K562 (cell line): ENCODE data around the gene MRRF. TPM values are rescaled to one million over a fixed set of nuclear protein-coding genes. Genes with fewer than 3 reads are reported as not detected.
A peak's percentile ranks its signal among the peaks of the same experiment; 100 is the strongest.

Experiments used
- CAMTA2 ChIP-seq: fragments of 250-450 bp; sonication (Bioruptor Pico); conservative IDR thresholded peaks from 2 replicates; pipeline ENCODE4 v1.5.1; 2022
- GATAD2A ChIP-seq: fragments of 450-650 bp; IDR thresholded peaks from 2 replicates; pipeline ENCODE4 v1.6.1; 2017
- NR4A1 ChIP-seq, 2 experiments: fragments of 250-450 bp in 1 of 2; fragments of 450-650 bp in 1 of 2; sonication (Bioruptor Pico) in 1 of 2; IDR thresholded peaks; 2 replicates each; pipeline versions ENCODE4 v1.4.0 to v1.6.1; 2016 to 2020; ENCODE audit warnings: mild to moderate bottlenecking in 2 of 2, missing compliant biosample characterization in 1 of 2, missing genetic modification characterization in 1 of 2, moderate library complexity in 1 of 2
- RBM39 ChIP-seq: fragments of 200-400 bp; formaldehyde crosslinking; optimal IDR thresholded peaks from 2 replicates; pipeline ENCODE3; 2018; ENCODE audit warnings: low read depth, low read length
- SP1 ChIP-seq: sonication (generic); formaldehyde crosslinking; IDR thresholded peaks from 2 replicates; pipeline ENCODE4 v1.8.1; 2022; ENCODE audit warnings: mild to moderate bottlenecking, missing genetic modification reagents
- SREBF2 ChIP-seq: sonication (generic); formaldehyde crosslinking; IDR thresholded peaks from 2 replicates; pipeline ENCODE4 v1.4.0; 2020; ENCODE audit warnings: mild to moderate bottlenecking, missing genetic modification reagents
- THRAP3 ChIP-seq: fragments of 450-650 bp; IDR thresholded peaks from 2 replicates; pipeline ENCODE4 v1.6.1; 2016; ENCODE audit warnings: mild to moderate bottlenecking, inconsistent platforms, borderline replicate concordance
- polyA plus RNA-seq, 8 experiments: library from polyadenylated mRNA; depleted of rRNA in 4 of 8; stranded (reverse) in 5 of 8; unstranded in 3 of 8; fragments of >200 nt; fragmentation: Nextera tagmentation in 2 of 8; fragmentation: Illumina TruSeq in 1 of 8; extraction: Ambion mirVana in 2 of 8; extraction: Trizol in 1 of 8; gene quantifications; 2 replicates each; pipeline versions ENCODE4 v1.2.1 to v1.2.3, GENCODE V29; 2011 to 2014; ENCODE audit warnings: inconsistent platforms in 1 of 8, missing spikeins in 1 of 8
- total RNA-seq, 7 experiments: library from RNA; depleted of rRNA in 6 of 7; stranded (reverse); fragments of >200 nt in 6 of 7; fragmentation: Illumina TruSeq in 2 of 7; extraction: Trizol in 2 of 7; gene quantifications; 2 replicates each; pipeline versions ENCODE4 v1.2.1 to v1.2.3, GENCODE V29; 2011 to 2021; ENCODE audit warnings: low replicate concordance in 1 of 7
- TF ChIP-seq, protein P1 (sequence below): fragments of 250-450 bp; sonication (Bioruptor Pico); IDR thresholded peaks from 2 replicates; pipeline ENCODE4 v1.5.0; 2021; ENCODE audit warnings: mild to moderate bottlenecking, borderline replicate concordance
- TF ChIP-seq, protein P2 (sequence below): fragments of 450-650 bp; IDR thresholded peaks from 2 replicates; pipeline ENCODE4 v1.6.1; 2016; ENCODE audit warnings: mild to moderate bottlenecking, moderate library complexity
- TF ChIP-seq, protein P3 (sequence below): sonication (generic); formaldehyde crosslinking; IDR thresholded peaks from 2 replicates; pipeline ENCODE4 v1.8.0; 2022; ENCODE audit warnings: missing genetic modification reagents, mild to moderate bottlenecking, borderline replicate concordance
- TF ChIP-seq, protein P4 (sequence below): sonication (generic); formaldehyde crosslinking; IDR thresholded peaks from 2 replicates; pipeline ENCODE4 v1.8.0; 2023; ENCODE audit warnings: mild to moderate bottlenecking, missing genetic modification reagents

Gene MRRF
- total and polyA plus RNA-seq, 9 of the 15 experiments (the other 6 are each of a cell fraction or from before 2014, with no cell fraction given): 55.0 to 105 (median 81.2) TPM

DNA sequence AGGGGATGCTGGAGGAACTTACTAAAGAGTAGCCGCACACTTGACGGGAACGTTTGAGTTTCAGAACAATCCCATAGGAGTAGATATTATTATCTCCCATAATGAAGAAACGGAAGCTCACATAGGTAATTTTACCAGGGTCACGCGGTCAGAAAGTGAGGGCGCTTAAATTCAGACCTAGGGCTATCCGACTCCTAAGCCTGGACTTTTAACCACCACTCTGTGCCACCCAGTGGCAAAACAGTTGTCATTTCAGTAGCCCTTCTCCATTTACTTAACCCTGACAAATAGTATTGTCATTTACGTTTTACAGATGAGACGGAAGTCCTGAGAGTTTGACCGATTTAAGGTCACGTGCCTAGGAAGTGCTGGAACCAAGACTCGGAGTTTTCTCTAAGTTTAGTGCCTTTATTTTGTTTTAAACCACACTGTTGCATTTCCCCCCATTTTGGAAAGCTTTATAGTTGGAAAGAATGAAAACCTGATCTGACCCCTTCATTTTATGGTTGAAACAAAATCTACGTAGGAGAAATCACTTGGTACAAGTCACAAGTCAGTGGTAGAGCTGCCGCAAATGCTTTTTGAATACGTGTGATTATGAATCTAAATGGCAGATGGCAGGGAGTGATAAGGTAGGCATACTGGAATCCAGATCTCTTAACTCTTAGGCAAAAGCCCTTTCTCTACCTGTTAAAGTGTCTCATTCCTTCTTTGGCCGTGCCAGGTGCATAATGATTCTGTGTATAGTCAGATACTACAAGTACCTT, 650 bp downstream of the MRRF start (continued):
- TF ChIP-seq, protein P1, sequence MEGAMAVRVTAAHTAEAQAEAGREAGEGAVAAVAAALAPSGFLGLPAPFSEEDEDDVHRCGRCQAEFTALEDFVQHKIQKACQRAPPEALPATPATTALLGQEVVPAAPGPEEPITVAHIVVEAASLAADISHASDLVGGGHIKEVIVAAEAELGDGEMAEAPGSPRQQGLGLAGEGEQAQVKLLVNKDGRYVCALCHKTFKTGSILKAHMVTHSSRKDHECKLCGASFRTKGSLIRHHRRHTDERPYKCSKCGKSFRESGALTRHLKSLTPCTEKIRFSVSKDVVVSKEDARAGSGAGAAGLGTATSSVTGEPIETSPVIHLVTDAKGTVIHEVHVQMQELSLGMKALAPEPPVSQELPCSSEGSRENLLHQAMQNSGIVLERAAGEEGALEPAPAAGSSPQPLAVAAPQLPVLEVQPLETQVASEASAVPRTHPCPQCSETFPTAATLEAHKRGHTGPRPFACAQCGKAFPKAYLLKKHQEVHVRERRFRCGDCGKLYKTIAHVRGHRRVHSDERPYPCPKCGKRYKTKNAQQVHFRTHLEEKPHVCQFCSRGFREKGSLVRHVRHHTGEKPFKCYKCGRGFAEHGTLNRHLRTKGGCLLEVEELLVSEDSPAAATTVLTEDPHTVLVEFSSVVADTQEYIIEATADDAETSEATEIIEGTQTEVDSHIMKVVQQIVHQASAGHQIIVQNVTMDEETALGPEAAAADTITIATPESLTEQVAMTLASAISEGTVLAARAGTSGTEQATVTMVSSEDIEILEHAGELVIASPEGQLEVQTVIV (CRISPR knock-in tag): no peak
- no peak for TF ChIP-seq NR4A1 (CRISPR knock-in tag; IDR thresholded peaks at IDR 0.05)
- no peak for TF ChIP-seq NR4A1 (tag; IDR thresholded peaks at IDR 0.05)
- no peak for TF ChIP-seq CAMTA2 (CRISPR knock-in tag)
- TF ChIP-seq, protein P2, sequence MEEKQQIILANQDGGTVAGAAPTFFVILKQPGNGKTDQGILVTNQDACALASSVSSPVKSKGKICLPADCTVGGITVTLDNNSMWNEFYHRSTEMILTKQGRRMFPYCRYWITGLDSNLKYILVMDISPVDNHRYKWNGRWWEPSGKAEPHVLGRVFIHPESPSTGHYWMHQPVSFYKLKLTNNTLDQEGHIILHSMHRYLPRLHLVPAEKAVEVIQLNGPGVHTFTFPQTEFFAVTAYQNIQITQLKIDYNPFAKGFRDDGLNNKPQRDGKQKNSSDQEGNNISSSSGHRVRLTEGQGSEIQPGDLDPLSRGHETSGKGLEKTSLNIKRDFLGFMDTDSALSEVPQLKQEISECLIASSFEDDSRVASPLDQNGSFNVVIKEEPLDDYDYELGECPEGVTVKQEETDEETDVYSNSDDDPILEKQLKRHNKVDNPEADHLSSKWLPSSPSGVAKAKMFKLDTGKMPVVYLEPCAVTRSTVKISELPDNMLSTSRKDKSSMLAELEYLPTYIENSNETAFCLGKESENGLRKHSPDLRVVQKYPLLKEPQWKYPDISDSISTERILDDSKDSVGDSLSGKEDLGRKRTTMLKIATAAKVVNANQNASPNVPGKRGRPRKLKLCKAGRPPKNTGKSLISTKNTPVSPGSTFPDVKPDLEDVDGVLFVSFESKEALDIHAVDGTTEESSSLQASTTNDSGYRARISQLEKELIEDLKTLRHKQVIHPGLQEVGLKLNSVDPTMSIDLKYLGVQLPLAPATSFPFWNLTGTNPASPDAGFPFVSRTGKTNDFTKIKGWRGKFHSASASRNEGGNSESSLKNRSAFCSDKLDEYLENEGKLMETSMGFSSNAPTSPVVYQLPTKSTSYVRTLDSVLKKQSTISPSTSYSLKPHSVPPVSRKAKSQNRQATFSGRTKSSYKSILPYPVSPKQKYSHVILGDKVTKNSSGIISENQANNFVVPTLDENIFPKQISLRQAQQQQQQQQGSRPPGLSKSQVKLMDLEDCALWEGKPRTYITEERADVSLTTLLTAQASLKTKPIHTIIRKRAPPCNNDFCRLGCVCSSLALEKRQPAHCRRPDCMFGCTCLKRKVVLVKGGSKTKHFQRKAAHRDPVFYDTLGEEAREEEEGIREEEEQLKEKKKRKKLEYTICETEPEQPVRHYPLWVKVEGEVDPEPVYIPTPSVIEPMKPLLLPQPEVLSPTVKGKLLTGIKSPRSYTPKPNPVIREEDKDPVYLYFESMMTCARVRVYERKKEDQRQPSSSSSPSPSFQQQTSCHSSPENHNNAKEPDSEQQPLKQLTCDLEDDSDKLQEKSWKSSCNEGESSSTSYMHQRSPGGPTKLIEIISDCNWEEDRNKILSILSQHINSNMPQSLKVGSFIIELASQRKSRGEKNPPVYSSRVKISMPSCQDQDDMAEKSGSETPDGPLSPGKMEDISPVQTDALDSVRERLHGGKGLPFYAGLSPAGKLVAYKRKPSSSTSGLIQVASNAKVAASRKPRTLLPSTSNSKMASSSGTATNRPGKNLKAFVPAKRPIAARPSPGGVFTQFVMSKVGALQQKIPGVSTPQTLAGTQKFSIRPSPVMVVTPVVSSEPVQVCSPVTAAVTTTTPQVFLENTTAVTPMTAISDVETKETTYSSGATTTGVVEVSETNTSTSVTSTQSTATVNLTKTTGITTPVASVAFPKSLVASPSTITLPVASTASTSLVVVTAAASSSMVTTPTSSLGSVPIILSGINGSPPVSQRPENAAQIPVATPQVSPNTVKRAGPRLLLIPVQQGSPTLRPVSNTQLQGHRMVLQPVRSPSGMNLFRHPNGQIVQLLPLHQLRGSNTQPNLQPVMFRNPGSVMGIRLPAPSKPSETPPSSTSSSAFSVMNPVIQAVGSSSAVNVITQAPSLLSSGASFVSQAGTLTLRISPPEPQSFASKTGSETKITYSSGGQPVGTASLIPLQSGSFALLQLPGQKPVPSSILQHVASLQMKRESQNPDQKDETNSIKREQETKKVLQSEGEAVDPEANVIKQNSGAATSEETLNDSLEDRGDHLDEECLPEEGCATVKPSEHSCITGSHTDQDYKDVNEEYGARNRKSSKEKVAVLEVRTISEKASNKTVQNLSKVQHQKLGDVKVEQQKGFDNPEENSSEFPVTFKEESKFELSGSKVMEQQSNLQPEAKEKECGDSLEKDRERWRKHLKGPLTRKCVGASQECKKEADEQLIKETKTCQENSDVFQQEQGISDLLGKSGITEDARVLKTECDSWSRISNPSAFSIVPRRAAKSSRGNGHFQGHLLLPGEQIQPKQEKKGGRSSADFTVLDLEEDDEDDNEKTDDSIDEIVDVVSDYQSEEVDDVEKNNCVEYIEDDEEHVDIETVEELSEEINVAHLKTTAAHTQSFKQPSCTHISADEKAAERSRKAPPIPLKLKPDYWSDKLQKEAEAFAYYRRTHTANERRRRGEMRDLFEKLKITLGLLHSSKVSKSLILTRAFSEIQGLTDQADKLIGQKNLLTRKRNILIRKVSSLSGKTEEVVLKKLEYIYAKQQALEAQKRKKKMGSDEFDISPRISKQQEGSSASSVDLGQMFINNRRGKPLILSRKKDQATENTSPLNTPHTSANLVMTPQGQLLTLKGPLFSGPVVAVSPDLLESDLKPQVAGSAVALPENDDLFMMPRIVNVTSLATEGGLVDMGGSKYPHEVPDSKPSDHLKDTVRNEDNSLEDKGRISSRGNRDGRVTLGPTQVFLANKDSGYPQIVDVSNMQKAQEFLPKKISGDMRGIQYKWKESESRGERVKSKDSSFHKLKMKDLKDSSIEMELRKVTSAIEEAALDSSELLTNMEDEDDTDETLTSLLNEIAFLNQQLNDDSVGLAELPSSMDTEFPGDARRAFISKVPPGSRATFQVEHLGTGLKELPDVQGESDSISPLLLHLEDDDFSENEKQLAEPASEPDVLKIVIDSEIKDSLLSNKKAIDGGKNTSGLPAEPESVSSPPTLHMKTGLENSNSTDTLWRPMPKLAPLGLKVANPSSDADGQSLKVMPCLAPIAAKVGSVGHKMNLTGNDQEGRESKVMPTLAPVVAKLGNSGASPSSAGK: no peak
- TF ChIP-seq, protein P3, sequence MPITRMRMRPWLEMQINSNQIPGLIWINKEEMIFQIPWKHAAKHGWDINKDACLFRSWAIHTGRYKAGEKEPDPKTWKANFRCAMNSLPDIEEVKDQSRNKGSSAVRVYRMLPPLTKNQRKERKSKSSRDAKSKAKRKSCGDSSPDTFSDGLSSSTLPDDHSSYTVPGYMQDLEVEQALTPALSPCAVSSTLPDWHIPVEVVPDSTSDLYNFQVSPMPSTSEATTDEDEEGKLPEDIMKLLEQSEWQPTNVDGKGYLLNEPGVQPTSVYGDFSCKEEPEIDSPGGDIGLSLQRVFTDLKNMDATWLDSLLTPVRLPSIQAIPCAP (CRISPR knock-in tag): no peak
- TF ChIP-seq, protein P4, sequence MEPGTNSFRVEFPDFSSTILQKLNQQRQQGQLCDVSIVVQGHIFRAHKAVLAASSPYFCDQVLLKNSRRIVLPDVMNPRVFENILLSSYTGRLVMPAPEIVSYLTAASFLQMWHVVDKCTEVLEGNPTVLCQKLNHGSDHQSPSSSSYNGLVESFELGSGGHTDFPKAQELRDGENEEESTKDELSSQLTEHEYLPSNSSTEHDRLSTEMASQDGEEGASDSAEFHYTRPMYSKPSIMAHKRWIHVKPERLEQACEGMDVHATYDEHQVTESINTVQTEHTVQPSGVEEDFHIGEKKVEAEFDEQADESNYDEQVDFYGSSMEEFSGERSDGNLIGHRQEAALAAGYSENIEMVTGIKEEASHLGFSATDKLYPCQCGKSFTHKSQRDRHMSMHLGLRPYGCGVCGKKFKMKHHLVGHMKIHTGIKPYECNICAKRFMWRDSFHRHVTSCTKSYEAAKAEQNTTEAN: peak; percentile 13; the same call in 1 of the 2 replicates
- no peak for TF ChIP-seq THRAP3
- no peak for TF ChIP-seq GATAD2A
- no peak for TF ChIP-seq SP1
- TF ChIP-seq SREBF2 (CRISPR knock-in tag): no peak
- TF ChIP-seq RBM39: no peak
